ENCODE data around the gene ZNF622. TPM values are rescaled to one million over a fixed set of nuclear protein-coding genes. Genes with fewer than 3 reads are reported as not detected.

The ZNF622 gene
- total and polyA plus RNA-seq, 2 donors (not counting 3 experiments of a cell fraction or from before 2014, with no cell fraction given), result 10.0 to 26.6 TPM

- ChIA-PET CTCF (no interaction called here), POLR2A (no interaction called here)
- intact Hi-C loops (cut with micrococcal nuclease), result loop anchor here (2.0 kb wide), 1 partner anchor 710 kb away; no protein-coding TSS in a partner anchor
- no peaks in the 10 kb centered on the region for H3K4me1 ChIP-seq (ENCODE audit: control insufficient read depth, extremely low read depth, insufficient read depth, low read length)
- no peak overlapping the region for H3K4me3 ChIP-seq (replicated peaks in 1 of 3; ENCODE audit: insufficient read depth in 1 of 3, low read depth in 1 of 3, low read length in 3 of 3)
- H3K27me3 ChIP-seq (ENCODE audit: control insufficient read depth in 2 of 2, insufficient read depth in 2 of 2, low read length in 2 of 2), result no peaks in the 10 kb centered on the region
- no peak overlapping the region for H2AFZ ChIP-seq (ENCODE audit: low read depth, low read length)
- no peaks in the 10 kb centered on the region for H3K9me1 ChIP-seq (replicated peaks; ENCODE audit: control insufficient read depth, extremely low read depth, insufficient read depth, low read length)
- H3K9ac ChIP-seq (replicated peaks; ENCODE audit: extremely low read depth, insufficient read depth, low read length), result no peak overlapping the region
- no peaks in the 10 kb centered on the region for H3K79me2 ChIP-seq (ENCODE audit: control insufficient read depth, insufficient read depth, low read length)
- no peak overlapping the region for H3K27ac ChIP-seq (ENCODE audit: insufficient read depth, low read depth, low read length)
- no peaks in the 10 kb centered on the region for H3K9me3 ChIP-seq (replicated peaks; ENCODE audit: control insufficient read depth, insufficient read depth, low read length)
- DNase-seq (ENCODE audit: low read depth, low spot score) (no peak), FAIRE-seq (no peak)
- H4K20me1 ChIP-seq (replicated peaks; ENCODE audit: control insufficient read depth, extremely low read depth, insufficient read depth, low read length), result no peaks in the 10 kb centered on the region
- H3K36me3 ChIP-seq (ENCODE audit: control insufficient read depth in 2 of 2, extremely low read depth in 1 of 2, insufficient read depth in 2 of 2, low read length in 2 of 2), result no peaks in the 10 kb centered on the region
- dilution Hi-C loops (cut with MboI; ENCODE audit: extremely low pct_ligation_motif_present, low sequenced_read_pairs), result no loop called here
- TF ChIP-seq, protein P1, sequence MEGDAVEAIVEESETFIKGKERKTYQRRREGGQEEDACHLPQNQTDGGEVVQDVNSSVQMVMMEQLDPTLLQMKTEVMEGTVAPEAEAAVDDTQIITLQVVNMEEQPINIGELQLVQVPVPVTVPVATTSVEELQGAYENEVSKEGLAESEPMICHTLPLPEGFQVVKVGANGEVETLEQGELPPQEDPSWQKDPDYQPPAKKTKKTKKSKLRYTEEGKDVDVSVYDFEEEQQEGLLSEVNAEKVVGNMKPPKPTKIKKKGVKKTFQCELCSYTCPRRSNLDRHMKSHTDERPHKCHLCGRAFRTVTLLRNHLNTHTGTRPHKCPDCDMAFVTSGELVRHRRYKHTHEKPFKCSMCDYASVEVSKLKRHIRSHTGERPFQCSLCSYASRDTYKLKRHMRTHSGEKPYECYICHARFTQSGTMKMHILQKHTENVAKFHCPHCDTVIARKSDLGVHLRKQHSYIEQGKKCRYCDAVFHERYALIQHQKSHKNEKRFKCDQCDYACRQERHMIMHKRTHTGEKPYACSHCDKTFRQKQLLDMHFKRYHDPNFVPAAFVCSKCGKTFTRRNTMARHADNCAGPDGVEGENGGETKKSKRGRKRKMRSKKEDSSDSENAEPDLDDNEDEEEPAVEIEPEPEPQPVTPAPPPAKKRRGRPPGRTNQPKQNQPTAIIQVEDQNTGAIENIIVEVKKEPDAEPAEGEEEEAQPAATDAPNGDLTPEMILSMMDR (IDR thresholded peaks at IDR 0.05; ENCODE audit: extremely low read depth in 1 of 2, insufficient read depth in 1 of 2, low read depth in 1 of 2, low read length in 2 of 2), result no peak
- TF ChIP-seq POLR2A (IDR thresholded peaks at IDR 0.05; ENCODE audit: low read depth, low read length) (no peak), EZH2 (IDR thresholded peaks at IDR 0.05; ENCODE audit: borderline replicate concordance, low read depth, low read length, severe bottlenecking) (no peak), JUN (IDR thresholded peaks at IDR 0.05; ENCODE audit: borderline replicate concordance, insufficient read depth, insufficient read length, low read depth) (no peak), POLR2AphosphoS5 (IDR thresholded peaks at IDR 0.05; ENCODE audit: insufficient read depth, low read depth, low read length) (no peak), FOS (IDR thresholded peaks at IDR 0.05; ENCODE audit: borderline replicate concordance, insufficient read depth, low read length) (no peak), GATA2 (IDR thresholded peaks at IDR 0.05; ENCODE audit: insufficient read depth, insufficient read length, low read depth, low read length) (no peak)
- TF ChIP-seq, protein P2, sequence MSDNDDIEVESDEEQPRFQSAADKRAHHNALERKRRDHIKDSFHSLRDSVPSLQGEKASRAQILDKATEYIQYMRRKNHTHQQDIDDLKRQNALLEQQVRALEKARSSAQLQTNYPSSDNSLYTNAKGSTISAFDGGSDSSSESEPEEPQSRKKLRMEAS (IDR thresholded peaks at IDR 0.05; ENCODE audit: insufficient read depth, insufficient read length), result no peak
- H3K4me2 ChIP-seq (ENCODE audit: insufficient read depth, low read length), result no peak overlapping the region
- BruUV-seq (replicated peaks), result no TSS peak
These were observed 27.7 kb upstream of the ZNF622 start for GRCh38 chr5:16493261-16493660.
